Esophagus muscularis mucosa (tissue), 4 donors: ENCODE measurements around the gene FES. TPM values are rescaled to one million over a fixed set of nuclear protein-coding genes. Genes with fewer than 3 reads are reported as not detected.
"Not testable (repeated sequence)": the region's sequence is repeated elsewhere in the genome, so short reads cannot be mapped to it uniquely, and the experiment has no call there.

ENCODE experiments used
- DNase-seq: peaks from one replicate; pipeline ENCODE4 v3.0.0-alpha.2; 2017; ENCODE audit errors: extremely low spot score
- H3K27ac ChIP-seq, 4 donors: fragments of 200-600 bp; sonication (generic); replicated peaks in 1 of 4; 1 replicate in 3 of 4; 2 replicates in 1 of 4; pipeline ENCODE4 v1.5.1; 2016 to 2019; ENCODE audit warnings: mild to moderate bottlenecking in 1 of 4
- H3K27me3 ChIP-seq, 4 donors: fragments of 200-600 bp; sonication (generic); one replicate each; pipeline versions ENCODE4 v1.5.1 to v1.6.0; 2016 to 2019
- H3K36me3 ChIP-seq, 4 donors: fragments of 200-600 bp; sonication (generic); one replicate each; pipeline ENCODE4 v1.5.1; 2016 to 2019
- H3K4me1 ChIP-seq, 4 donors: fragments of 200-600 bp; sonication (generic); one replicate each; pipeline ENCODE4 v1.5.1; 2016 to 2019
- H3K4me3 ChIP-seq, 4 donors: fragments of 200-600 bp; sonication (generic); 1 replicate in 2 of 4; 2 replicates in 2 of 4; pipeline ENCODE4 v1.5.1; 2016 to 2019; ENCODE audit warnings: mild to moderate bottlenecking in 4 of 4, moderate library complexity in 1 of 4
- H3K9me3 ChIP-seq, 4 donors: fragments of 200-600 bp; sonication (generic); 1 replicate in 3 of 4; 2 replicates in 1 of 4; pipeline ENCODE4 v1.5.1; 2016 to 2019
- EP300 ChIP-seq: sonication (generic); formaldehyde crosslinking; IDR thresholded peaks from one replicate; pipeline ENCODE4 v1.6.1; 2017; ENCODE audit warnings: antibody characterized with exemption
- POLR2A ChIP-seq: fragments of 450-650 bp; IDR thresholded peaks from one replicate; pipeline ENCODE4 v1.6.1; 2017; ENCODE audit warnings: antibody characterized with exemption, moderate library complexity, mild to moderate bottlenecking, low read depth
- POLR2AphosphoS5 ChIP-seq, 2 donors: sonication (generic); formaldehyde crosslinking; IDR thresholded peaks; one replicate each; pipeline ENCODE4 v1.6.1; 2017; ENCODE audit warnings: antibody characterized with exemption in 2 of 2
- WGBS: methylation state at CpG from one replicate; pipeline ENCODE4 v1.1.5; 2018; 5-methylcytosine and 5-hydroxymethylcytosine counted together
- intact Hi-C: fragments of 100-400 bp; cut with DNase I; formaldehyde crosslinking; loops from one replicate; pipeline ENCODE4 v1.15.1; 2023
- total RNA-seq, 4 donors: library from RNA; depleted of rRNA; stranded (reverse); fragments of >200 nt; gene quantifications; one replicate each; pipeline versions ENCODE4 v1.1.0 to v1.2.1, GENCODE V29; 2016
- TF ChIP-seq, protein P1 (sequence below), 3 experiments: fragments of 200-600 bp in 2 of 3; fragments of 450-650 bp in 1 of 3; sonication (generic) in 2 of 3; IDR thresholded peaks; one replicate each; pipeline ENCODE4 v1.5.1; 2017 to 2019; ENCODE audit warnings: antibody characterized with exemption in 3 of 3, mild to moderate bottlenecking in 2 of 3, moderate library complexity in 1 of 3

The FES gene
- total RNA-seq, 4 donors from 2014 or later: 26.1 to 41.9 (median 34.0) TPM

GRCh38 chr15:90917569-90917968 is 33.3 kb downstream of the FES start:
- no peak for DNase-seq
- peaks cover 0 to 10% (median 0%) of the 10 kb centered on the region in 4 donors for H3K4me1 ChIP-seq
- no peaks in the 10 kb centered on the region for H3K9me3 ChIP-seq
- H3K27me3 ChIP-seq: no peaks in the 10 kb centered on the region
- WGBS: 86% methylated on average over 8 of the region's 12 CpGs
- intact Hi-C loops: no loop called here
- H3K27ac ChIP-seq: no peak overlapping the region
- peaks cover 65 to 95% (median 90%) of the 10 kb centered on the region in 4 donors for H3K36me3 ChIP-seq
- H3K4me3 ChIP-seq: no peak overlapping the region
- TF ChIP-seq, protein P1, sequence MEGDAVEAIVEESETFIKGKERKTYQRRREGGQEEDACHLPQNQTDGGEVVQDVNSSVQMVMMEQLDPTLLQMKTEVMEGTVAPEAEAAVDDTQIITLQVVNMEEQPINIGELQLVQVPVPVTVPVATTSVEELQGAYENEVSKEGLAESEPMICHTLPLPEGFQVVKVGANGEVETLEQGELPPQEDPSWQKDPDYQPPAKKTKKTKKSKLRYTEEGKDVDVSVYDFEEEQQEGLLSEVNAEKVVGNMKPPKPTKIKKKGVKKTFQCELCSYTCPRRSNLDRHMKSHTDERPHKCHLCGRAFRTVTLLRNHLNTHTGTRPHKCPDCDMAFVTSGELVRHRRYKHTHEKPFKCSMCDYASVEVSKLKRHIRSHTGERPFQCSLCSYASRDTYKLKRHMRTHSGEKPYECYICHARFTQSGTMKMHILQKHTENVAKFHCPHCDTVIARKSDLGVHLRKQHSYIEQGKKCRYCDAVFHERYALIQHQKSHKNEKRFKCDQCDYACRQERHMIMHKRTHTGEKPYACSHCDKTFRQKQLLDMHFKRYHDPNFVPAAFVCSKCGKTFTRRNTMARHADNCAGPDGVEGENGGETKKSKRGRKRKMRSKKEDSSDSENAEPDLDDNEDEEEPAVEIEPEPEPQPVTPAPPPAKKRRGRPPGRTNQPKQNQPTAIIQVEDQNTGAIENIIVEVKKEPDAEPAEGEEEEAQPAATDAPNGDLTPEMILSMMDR (IDR thresholded peaks at IDR 0.05): no peak
- no peak for TF ChIP-seq EP300
- TF ChIP-seq POLR2AphosphoS5 (IDR thresholded peaks at IDR 0.05): no peak
- no peak for TF ChIP-seq POLR2A

DNA sequence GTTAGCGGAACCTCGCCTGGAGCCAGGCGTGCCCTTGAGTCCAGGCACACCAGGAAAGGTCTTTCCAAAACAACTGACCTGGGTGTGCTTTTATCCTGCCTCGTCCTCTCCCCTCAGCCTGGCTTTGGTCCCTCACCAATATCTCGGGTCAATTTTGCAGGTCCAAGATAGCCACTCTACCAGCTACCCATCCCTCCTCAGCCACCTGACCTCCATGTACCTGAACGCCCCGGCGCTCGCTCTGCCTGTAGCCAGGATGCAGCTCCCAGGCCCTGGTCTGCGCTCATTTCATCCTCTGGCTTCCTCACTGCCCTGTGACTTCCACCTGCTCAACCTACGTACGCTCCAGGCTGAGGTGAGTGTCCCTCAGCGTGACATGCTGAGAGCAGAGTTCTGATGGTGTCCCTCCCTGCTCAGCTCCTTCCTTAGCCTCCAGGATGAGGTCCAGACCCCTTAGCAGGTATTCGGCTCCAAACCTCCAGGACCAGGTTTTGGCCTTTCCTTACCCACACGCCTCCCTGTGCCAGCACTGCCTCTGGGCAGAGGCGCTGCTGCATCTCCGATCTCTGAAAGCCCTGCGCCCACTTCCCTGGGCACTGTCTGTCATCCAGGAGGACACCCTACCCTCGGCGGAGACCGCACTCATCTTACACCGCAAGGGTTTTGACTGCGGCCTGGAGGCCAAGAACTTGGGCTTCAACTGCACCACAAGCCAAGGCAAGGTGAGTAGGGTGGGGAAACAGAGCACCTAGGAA is 33.9 kb downstream of the FES start:
- Histone ChIP-seq H3K27me3 (no peaks in the 10 kb centered on the region), H3K4me1 (peaks cover 0 to 10% (median 0%) of the 10 kb centered on the region in 4 donors), H3K27ac (no peak overlapping the region), H3K9me3 (no peaks in the 10 kb centered on the region), H3K4me3 (no peak overlapping the region), H3K36me3 (peaks cover 58 to 89% (median 83%) of the 10 kb centered on the region in 4 donors)
- 97% methylated on average over 22 of the region's 23 CpGs for WGBS
- DNase-seq: no peak
- TF ChIP-seq EP300 (no peak), POLR2AphosphoS5 (IDR thresholded peaks at IDR 0.05) (no peak), POLR2A (no peak)
- TF ChIP-seq, protein P1 (IDR thresholded peaks at IDR 0.05): no peak
- intact Hi-C loops: no loop called here

DNA sequence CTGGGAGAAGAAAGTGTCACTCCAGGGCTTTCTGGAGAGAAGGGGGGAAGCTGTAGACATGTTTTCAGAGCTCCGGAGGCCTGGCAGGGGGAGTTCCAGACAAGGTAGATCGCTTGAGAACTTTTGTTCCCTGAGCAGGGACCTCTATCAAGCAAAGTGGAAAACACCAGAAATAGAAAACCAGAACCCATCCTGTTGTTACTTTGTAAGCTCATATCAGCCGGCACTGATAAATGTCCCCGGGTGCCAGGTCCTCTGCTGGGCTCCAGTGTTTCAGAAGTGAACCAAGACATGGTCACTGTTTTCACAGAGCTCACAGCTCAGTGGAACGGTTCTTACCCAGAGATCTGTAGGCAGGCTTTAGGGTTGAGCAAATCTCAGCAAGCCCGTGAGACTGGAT is 34.5 kb downstream of the FES start:
- no peak for DNase-seq
- intact Hi-C loops: no loop called here
- H3K4me3 ChIP-seq: no peak overlapping the region
- no peak overlapping the region for H3K27ac ChIP-seq
- H3K4me1 ChIP-seq: peaks cover 0 to 10% (median 0%) of the 10 kb centered on the region in 4 donors
- WGBS: 87% methylated on average over 6 of the region's 6 CpGs
- TF ChIP-seq EP300 (no peak), POLR2AphosphoS5 (IDR thresholded peaks at IDR 0.05) (no peak), POLR2A (no peak)
- TF ChIP-seq, protein P1 (IDR thresholded peaks at IDR 0.05): no peak
- peaks cover 52 to 83% (median 77%) of the 10 kb centered on the region in 4 donors for H3K36me3 ChIP-seq
- H3K9me3 ChIP-seq: no peaks in the 10 kb centered on the region
- H3K27me3 ChIP-seq: no peaks in the 10 kb centered on the region

DNA sequence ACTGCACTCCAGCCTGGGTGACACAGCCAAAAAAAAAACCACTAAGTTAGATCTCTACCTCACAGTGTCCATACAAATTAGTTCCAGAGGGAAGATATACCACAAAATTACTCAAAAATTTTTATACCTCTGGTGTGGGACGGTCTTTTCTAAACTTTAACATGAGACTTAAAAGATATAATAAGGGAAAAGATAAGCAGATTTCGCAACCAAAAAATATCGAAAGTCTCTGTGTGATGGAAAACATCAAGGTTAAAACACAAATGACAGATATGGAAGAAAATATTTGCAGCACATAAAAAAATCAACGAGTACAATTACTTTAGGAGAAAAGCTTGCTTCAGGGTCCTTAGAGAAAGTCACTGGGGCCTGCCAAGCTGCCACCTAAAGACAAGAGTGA is 37.6 kb downstream of the FES start:
- Histone ChIP-seq H3K27me3 (no peaks in the 10 kb centered on the region), H3K36me3 (peaks cover 35 to 52% (median 47%) of the 10 kb centered on the region in 4 donors), H3K4me3 (no peak overlapping the region), H3K9me3 (no peaks in the 10 kb centered on the region), H3K27ac (no peak overlapping the region), H3K4me1 (peaks cover 0 to 10% (median 0%) of the 10 kb centered on the region in 4 donors)
- WGBS: 88% methylated on average over 4 of the region's 4 CpGs
- no peak for DNase-seq
- intact Hi-C loops: no loop called here
- TF ChIP-seq, protein P1 (IDR thresholded peaks at IDR 0.05): no peak
- TF ChIP-seq POLR2A: no peak
- no peak for TF ChIP-seq POLR2AphosphoS5 (IDR thresholded peaks at IDR 0.05)
- no peak for TF ChIP-seq EP300

DNA sequence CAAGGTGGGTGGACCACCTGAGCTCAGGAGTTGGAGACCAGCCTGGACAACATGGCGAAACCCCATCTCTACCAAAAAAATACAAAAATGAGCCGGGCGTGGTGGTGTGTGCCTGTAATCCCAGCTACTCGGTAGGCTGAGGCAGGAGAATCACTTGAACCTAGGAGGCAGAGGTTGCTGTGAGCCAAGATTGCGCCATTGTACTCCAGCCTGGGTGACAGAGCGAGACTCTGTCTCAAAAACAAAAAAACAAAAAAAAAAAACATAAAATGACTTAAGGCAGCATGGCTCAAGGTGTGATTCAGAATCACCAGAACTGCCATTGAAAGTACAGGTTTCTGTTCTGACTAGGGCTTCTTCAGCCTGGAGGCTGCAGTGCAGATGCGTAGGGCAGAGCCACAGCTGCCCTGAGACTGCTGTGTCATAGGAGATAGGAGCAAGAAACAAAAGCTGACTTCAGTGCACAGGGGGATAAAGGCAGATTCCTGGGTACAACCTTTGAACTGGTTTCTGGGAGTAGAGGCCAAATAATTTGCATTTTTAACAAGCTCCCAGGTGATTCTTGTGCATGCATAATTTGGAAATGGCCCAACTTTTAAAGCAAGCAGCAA is 38.5 kb downstream of the FES start:
- H3K9me3 ChIP-seq, DNase-seq, intact Hi-C loops, H3K4me1 ChIP-seq, H3K27ac ChIP-seq, H3K27me3 ChIP-seq, H3K4me3 ChIP-seq: not testable (repeated sequence)
- peaks cover 27 to 43% (median 37%) of the 10 kb centered on the region in 4 donors for H3K36me3 ChIP-seq
- 89% methylated on average over 7 of the region's 7 CpGs for WGBS
